Measurements from ENCODE around the gene PYGM. TPM values are rescaled to one million over a fixed set of nuclear protein-coding genes. Genes with fewer than 3 reads are reported as not detected.

PYGM gene
- total RNA-seq, 1 experiment from 2014 or later: 3.6 TPM

GRCh38 chr11:64803158-64803845 is 43.5 kb upstream of the PYGM start, which contains the start of gene MAP4K2:
Gene MAP4K2 (minus strand): TSS chr11:64803214. CDS start chr11:64803149, 65 bp downstream.
- H4K20me1 ChIP-seq (ENCODE audit: control insufficient read depth, insufficient read depth, insufficient read length): no peaks in the 10 kb centered on the region
- no peak within 1 kb of the TSS for H2BK20ac ChIP-seq (ENCODE audit: low read depth, low read length, poor library complexity, severe bottlenecking)
- no peak within 1 kb of the TSS for H4K8ac ChIP-seq (replicated peaks; ENCODE audit: insufficient read length, low read depth, low read length)
- H2BK120ac ChIP-seq (ENCODE audit: low read depth, low read length, poor library complexity, severe bottlenecking): no peak within 1 kb of the TSS
- H2BK15ac ChIP-seq (ENCODE audit: low read depth, low read length): no peak within 1 kb of the TSS
- peaks cover 8% of the 10 kb centered on the region for H3K23me2 ChIP-seq (ENCODE audit: insufficient read length, low read depth, low read length, poor library complexity, severe bottlenecking)
- DNase-seq: peak; percentile 90
- TF ChIP-seq, protein P1, sequence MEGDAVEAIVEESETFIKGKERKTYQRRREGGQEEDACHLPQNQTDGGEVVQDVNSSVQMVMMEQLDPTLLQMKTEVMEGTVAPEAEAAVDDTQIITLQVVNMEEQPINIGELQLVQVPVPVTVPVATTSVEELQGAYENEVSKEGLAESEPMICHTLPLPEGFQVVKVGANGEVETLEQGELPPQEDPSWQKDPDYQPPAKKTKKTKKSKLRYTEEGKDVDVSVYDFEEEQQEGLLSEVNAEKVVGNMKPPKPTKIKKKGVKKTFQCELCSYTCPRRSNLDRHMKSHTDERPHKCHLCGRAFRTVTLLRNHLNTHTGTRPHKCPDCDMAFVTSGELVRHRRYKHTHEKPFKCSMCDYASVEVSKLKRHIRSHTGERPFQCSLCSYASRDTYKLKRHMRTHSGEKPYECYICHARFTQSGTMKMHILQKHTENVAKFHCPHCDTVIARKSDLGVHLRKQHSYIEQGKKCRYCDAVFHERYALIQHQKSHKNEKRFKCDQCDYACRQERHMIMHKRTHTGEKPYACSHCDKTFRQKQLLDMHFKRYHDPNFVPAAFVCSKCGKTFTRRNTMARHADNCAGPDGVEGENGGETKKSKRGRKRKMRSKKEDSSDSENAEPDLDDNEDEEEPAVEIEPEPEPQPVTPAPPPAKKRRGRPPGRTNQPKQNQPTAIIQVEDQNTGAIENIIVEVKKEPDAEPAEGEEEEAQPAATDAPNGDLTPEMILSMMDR (conservative IDR thresholded peaks at IDR 0.05): peak; percentile 42; the same call in 2 of the 3 replicates
- no peak within 1 kb of the TSS for H3K14ac ChIP-seq (ENCODE audit: insufficient read depth, low read length)
- no peak within 1 kb of the TSS for H3K56ac ChIP-seq (ENCODE audit: insufficient read length, low read depth, low read length)
- no peaks in the 10 kb centered on the region for H3K9me3 Mint-ChIP-seq
- no peak within 1 kb of the TSS for H4K5ac ChIP-seq (ENCODE audit: insufficient read length, low read depth, low read length)
- H3K9ac ChIP-seq (ENCODE audit: extremely low read depth, insufficient read length, low read length): peak within 1 kb of the TSS; percentile 8
- peak within 1 kb of the TSS; percentile 71 for H3K4me2 ChIP-seq (ENCODE audit: insufficient read depth, insufficient read length, low read length)
- no peak within 1 kb of the TSS for H2AK5ac ChIP-seq (ENCODE audit: insufficient read length, low read length)
- no peaks in the 10 kb centered on the region for H3K27me3 ChIP-seq (ENCODE audit: insufficient read depth, low read length)
- no peak within 1 kb of the TSS for H3K27ac ChIP-seq (ENCODE audit: insufficient read length, low read depth, low read length)
- H3K4ac ChIP-seq (ENCODE audit: low read depth, low read length): no peak within 1 kb of the TSS
- H3T11ph ChIP-seq (ENCODE audit: low read length): no peak within 1 kb of the TSS
- no peak within 1 kb of the TSS for H2BK12ac ChIP-seq (ENCODE audit: insufficient read length, low read depth, low read length)
- peak within 1 kb of the TSS; percentile 32 for H3K18ac ChIP-seq (ENCODE audit: insufficient read length, low read depth, low read length)
- peaks cover 6 to 41% (median 31%) of the 10 kb centered on the region in 3 experiments; a peak in 6 of 7 replicates for H3K36me3 Mint-ChIP-seq (ENCODE audit: insufficient read depth in 1 of 3, low read depth in 3 of 3)
- no peaks in the 10 kb centered on the region for H3K9me3 ChIP-seq (ENCODE audit: control insufficient read depth, low read depth, low read length)
- no peaks in the 10 kb centered on the region for H3K4me1 ChIP-seq (ENCODE audit: insufficient read depth, low read length)
- no peak within 1 kb of the TSS for H4K91ac ChIP-seq (ENCODE audit: insufficient read length, low read depth, low read length)
- no peaks in the 10 kb centered on the region for H3K79me1 ChIP-seq (ENCODE audit: insufficient read depth, low read depth, low read length, poor library complexity, severe bottlenecking)
- WGBS (ENCODE audit: extremely low coverage, insufficient read length, low lambda C conversion rate): no CpG with 5 or more reads among the region's 58 CpGs
- H3K79me2 ChIP-seq (ENCODE audit: insufficient read depth, low read length): no peaks in the 10 kb centered on the region
- no peaks in the 10 kb centered on the region for H3K27me3 Mint-ChIP-seq (ENCODE audit: low read depth)
- no peak within 1 kb of the TSS for H2AFZ ChIP-seq (ENCODE audit: low read length)
- H3K23ac ChIP-seq (ENCODE audit: insufficient read length, low read depth, low read length): no peak within 1 kb of the TSS
- no peak within 1 kb of the TSS for H2BK5ac ChIP-seq (ENCODE audit: insufficient read length, low read length)
- H3K4me1 Mint-ChIP-seq: peaks cover 11 to 14% of the 10 kb centered on the region in 2 experiments
- H3K4me3 Mint-ChIP-seq: peak within 1 kb of the TSS; percentile 83 to 90
- peak within 1 kb of the TSS; percentile 91 to 99 (median 93) for H3K27ac Mint-ChIP-seq

Data from H9 (cell line).